ENCODE results near the gene GALNT16. TPM values are rescaled to one million over a fixed set of nuclear protein-coding genes. Genes with fewer than 3 reads are reported as not detected.

The GALNT16 gene
- total RNA-seq, 1 donor from 2014 or later = 94.9 TPM

GRCh38 chr14:69405762-69406161, 145.8 kb downstream of the GALNT16 start:
- intact Hi-C loops (cut with DNase I) = no loop called here

More at GRCh38 chr14:69405762-69406161, 145.8 kb downstream of the GALNT16 start:
- DNase-seq (ENCODE audit: missing footprints) (no peak), ATAC-seq (no peak)

Other genes starting within 250 kb of the GALNT16 start
- 54.0 TPM for gene DCAF5, start 107.0 kb upstream of the GALNT16 start, total RNA-seq
- 17.0 TPM for gene EXD2, start 68.7 kb upstream of the GALNT16 start, total RNA-seq
- gene ERH, start 138.1 kb downstream of the GALNT16 start, total RNA-seq = 110 TPM
- gene SLC39A9, start 138.5 kb downstream of the GALNT16 start, total RNA-seq = 18.0 TPM
- 0.32 TPM for gene PLEKHD1, start 224.6 kb downstream of the GALNT16 start, total RNA-seq

Measured in Right ventricle myocardium inferior (tissue), 1 donor.